ENCODE results near the gene XPC.

The XPC gene

DNA sequence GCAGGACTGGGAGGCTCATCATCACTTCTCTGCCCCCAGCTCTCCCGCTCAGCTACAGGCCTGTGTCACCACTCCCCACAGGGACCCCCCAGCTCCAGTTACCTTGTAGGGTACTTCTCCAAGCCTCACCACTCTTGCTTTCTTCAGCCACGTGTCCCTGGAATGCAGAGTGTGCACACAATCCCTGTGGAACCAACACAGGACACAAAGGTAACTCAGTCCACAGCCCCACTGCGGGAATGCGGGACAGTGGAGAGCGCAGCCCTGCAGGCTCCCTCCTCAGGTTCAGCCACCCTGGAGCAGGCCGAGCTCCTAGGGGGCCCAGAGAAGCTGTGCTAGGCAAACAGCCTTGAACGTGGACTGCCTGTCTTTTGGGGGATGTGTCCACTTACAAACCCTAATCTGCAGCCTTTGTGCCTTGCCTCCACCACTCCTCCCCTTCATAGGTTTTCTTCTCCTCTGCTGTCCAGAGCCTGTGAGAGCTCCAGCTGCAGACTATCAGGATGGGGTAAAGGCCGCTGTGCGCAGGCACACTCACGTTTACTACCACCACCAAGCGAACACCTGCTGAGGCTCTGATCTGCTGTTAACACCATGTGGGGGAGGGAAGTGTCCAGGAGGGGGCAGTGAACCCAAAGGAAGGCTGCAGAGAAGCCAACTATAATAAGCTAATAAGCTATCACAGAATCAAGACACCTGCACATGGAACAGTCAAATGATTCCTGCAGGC lies 26.0 kb downstream of the XPC start:
- H3K4me3 ChIP-seq (ENCODE audit: low read depth, low read length): no peak overlapping the region
- no peak for DNase-seq (ENCODE audit: low read depth)
- TF ChIP-seq CTCF (IDR thresholded peaks at IDR 0.05; ENCODE audit: control insufficient read depth, extremely low read depth, insufficient read depth): peak; percentile 25; the same call in 1 of the 2 replicates

DNA sequence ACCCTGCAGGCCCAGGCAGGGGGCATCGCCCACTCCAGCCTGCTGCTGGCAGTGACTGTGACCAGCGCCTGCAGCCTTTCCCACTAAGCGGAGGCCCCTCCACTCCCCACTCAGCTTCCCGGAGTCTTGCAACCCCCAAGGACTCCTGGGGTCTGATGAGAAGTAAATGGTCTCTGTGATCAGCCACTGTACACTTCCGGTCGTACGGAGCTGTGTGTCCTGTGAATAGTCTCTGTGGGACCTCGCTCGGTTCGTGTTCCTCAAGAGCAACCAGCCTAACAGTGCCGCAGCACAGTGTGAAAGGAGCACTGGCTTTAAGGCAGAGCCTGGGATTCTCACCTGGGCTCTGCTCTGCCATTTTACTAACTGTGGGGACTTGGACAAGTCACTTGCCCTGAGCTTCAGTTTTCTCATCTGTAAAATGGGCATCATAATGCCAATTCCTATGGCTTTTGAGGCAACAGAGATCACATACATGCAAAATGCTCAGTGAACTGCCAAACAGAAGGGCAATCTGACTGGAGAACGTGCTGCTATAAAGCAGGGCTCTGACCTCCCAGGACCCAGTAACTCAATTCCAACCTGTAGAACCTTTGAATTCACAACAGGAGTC lies 26.8 kb downstream of the XPC start:
- TF ChIP-seq CTCF (IDR thresholded peaks at IDR 0.05; ENCODE audit: control insufficient read depth, extremely low read depth, insufficient read depth): no peak
- no peak for DNase-seq (ENCODE audit: low read depth)
- H3K4me3 ChIP-seq (ENCODE audit: low read depth, low read length): no peak overlapping the region

- no peak for TF ChIP-seq CTCF (IDR thresholded peaks at IDR 0.05; ENCODE audit: control insufficient read depth, extremely low read depth, insufficient read depth)
- no peak for DNase-seq (ENCODE audit: low read depth)
Observed at GRCh38 chr3:14150491-14151230, 27.7 kb downstream of the XPC start.

DNA sequence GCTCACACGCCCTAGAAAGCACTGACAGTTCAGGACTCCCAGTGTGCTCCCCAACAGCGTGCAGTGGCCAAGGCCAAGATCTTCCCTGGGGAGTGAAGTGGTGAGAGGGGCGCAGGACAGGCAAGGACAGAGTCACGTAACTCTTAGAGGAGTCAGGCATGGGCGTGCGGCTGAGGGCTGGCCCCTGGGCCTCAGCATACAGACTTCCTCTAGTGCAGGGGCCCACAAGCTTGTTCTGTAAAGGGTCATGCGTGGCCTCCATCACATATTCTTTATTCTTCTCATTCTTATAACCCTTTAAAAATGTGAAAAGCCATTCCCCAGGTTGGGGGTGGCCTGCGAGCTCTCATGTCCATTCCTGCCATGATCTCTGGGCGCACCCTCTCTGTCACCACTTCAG lies 28.3 kb downstream of the XPC start:
- TF ChIP-seq CTCF (IDR thresholded peaks at IDR 0.05; ENCODE audit: control insufficient read depth, extremely low read depth, insufficient read depth): no peak
- no peak for DNase-seq (ENCODE audit: low read depth)

More at GRCh38 chr3:14150491-14151230, 27.7 kb downstream of the XPC start:
- H3K4me3 ChIP-seq (ENCODE audit: low read depth, low read length): no peak overlapping the region

GRCh38 chr3:14148041-14148985 lies 30.1 kb downstream of the XPC start:
- H3K4me3 ChIP-seq (ENCODE audit: low read depth, low read length): no peak overlapping the region
- DNase-seq (ENCODE audit: low read depth): no peak
- TF ChIP-seq CTCF (IDR thresholded peaks at IDR 0.05; ENCODE audit: control insufficient read depth, extremely low read depth, insufficient read depth): no peak

More for the DNA sequence above, 28.3 kb downstream of the XPC start:
- no peak overlapping the region for H3K4me3 ChIP-seq (ENCODE audit: low read depth, low read length)

GRCh38 chr3:14147617-14148016 lies 30.8 kb downstream of the XPC start:
- no peak for DNase-seq (ENCODE audit: low read depth)
- TF ChIP-seq CTCF (IDR thresholded peaks at IDR 0.05; ENCODE audit: control insufficient read depth, extremely low read depth, insufficient read depth): no peak
- no peak overlapping the region for H3K4me3 ChIP-seq (ENCODE audit: low read depth, low read length)

All from LNCaP clone FGC (cell line).